AG04450 (cell line): ENCODE data around the gene PRKAG1. TPM values are rescaled to one million over a fixed set of nuclear protein-coding genes. Genes with fewer than 3 reads are reported as not detected.
A peak's percentile ranks its signal among the peaks of the same experiment; 100 is the strongest.

ENCODE experiments used
- CTCF ChIA-PET: fragments of 300-600, 350-600 bp; formaldehyde crosslinking; extraction: SDS; loops from one replicate; lab custom pipeline; 2022; ENCODE audit warnings: antibody characterized with exemption, inconsistent platforms; lab: Charles Lee
- POLR2A ChIA-PET: fragments of 350-600 bp; formaldehyde crosslinking; extraction: SDS; loops from one replicate; lab custom pipeline; 2021; ENCODE audit warnings: antibody characterized with exemption, inconsistent platforms; lab: Yijun Ruan, JAX
- DNase-seq: peaks from one replicate; pipeline ENCODE4 v3.0.0-alpha.2; 2011; ENCODE audit warnings: low read depth, low spot score
- H3K27ac ChIP-seq: one replicate; pipeline ENCODE4 v1.5.1; 2012; ENCODE audit warnings: low read depth, low read length, control low read depth
- H3K27me3 ChIP-seq: one replicate; pipeline ENCODE4 v1.6.0; 2012; ENCODE audit warnings: low read length; ENCODE audit not compliant: control insufficient read depth, insufficient read depth
- H3K4me3 ChIP-seq: 2 replicates; pipeline ENCODE4 v1.5.1; 2011; ENCODE audit warnings: mild to moderate bottlenecking, low read depth, low read length, control low read depth
- H3K9me3 ChIP-seq: 2 replicates; pipeline ENCODE4 v1.5.1; 2012; ENCODE audit warnings: low read length; ENCODE audit not compliant: control insufficient read depth, insufficient read depth
- polyA plus RNA-seq: library from polyadenylated mRNA; depleted of rRNA; stranded (reverse); fragments of >200 nt; gene quantifications from 2 replicates; pipeline ENCODE4 v1.2.3, GENCODE V29; 2011
- TF ChIP-seq, protein P1 (sequence below): IDR thresholded peaks from 2 replicates; pipeline ENCODE4 v1.5.1; 2011; ENCODE audit warnings: low read depth, low read length, control low read depth, inconsistent platforms

The PRKAG1 gene
- polyA plus RNA-seq, 1 experiment = 130 TPM

DNA sequence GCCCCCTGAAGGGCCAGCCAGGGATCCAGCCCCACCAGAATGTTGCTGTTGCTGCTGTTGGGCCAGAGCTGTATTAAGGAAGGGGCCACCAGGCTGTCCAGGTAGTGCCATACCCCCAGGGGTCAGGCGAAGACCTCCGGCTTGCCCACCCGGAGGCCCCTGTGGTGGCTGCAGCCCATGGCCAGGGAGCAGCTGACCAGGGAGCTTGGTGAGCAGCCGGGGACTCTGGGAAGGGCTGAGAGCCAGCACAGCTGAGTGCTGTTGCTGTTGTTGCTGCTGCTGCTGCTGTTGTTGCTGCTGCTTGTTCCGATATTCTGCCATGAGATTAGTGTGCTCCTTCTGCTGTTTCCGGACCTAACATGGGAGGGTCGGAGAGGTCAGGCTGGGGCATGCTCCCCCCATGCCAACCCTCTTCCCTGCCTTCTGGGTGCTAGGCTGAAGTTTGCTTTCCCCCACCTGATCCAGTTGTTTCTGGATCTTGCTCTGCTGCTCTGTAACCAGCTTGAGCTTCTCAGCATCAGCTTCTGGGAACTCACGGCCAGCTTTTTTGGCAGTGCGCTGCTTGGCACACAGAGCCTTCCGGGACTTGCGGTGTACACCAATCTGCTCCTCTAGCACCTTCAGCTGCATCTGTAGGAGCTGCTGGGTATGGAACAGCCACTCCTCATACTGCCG lies 15.2 kb upstream of the PRKAG1 start:
- peak overlapping the region; percentile 11 for H3K27ac ChIP-seq

DNA sequence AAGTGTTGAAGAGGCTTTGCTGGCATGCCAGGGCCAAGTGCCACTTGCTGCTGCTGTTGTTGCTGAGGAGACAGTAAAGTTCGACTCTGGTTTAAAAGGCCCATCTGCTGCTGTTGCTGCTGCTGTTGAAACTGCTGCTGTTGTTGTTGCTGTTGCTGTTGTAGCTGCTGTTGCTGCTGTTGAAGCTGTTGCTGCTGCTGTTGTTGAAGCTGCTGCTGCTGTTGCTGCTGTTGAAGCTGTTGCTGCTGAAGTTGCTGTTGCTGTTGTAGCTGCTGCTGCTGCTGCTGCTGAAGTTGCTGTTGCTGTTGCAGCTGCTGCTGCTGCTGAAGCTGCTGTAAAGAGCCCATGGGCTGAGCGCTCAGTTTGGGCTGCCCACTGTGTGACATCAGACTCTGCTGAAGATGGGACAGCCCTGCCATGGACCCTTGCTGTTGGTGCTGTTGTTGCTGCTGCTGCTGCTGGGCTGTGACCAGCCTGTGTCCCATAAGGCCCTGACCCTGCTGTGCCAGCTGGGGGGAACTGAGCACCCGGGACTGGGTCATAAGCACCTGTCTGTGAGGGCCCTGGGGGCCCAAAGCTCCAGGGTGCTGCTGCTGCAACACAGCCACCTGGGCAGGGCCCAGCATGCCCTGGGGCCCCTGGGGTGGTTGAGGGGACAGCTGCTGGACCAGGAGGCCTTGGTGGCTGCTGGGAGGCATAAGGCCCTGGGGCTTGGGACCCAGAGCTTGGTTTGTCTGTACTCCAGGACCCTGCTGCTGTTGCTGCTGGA lies 14.3 kb upstream of the PRKAG1 start:
- TF ChIP-seq, protein P1, sequence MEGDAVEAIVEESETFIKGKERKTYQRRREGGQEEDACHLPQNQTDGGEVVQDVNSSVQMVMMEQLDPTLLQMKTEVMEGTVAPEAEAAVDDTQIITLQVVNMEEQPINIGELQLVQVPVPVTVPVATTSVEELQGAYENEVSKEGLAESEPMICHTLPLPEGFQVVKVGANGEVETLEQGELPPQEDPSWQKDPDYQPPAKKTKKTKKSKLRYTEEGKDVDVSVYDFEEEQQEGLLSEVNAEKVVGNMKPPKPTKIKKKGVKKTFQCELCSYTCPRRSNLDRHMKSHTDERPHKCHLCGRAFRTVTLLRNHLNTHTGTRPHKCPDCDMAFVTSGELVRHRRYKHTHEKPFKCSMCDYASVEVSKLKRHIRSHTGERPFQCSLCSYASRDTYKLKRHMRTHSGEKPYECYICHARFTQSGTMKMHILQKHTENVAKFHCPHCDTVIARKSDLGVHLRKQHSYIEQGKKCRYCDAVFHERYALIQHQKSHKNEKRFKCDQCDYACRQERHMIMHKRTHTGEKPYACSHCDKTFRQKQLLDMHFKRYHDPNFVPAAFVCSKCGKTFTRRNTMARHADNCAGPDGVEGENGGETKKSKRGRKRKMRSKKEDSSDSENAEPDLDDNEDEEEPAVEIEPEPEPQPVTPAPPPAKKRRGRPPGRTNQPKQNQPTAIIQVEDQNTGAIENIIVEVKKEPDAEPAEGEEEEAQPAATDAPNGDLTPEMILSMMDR = no peak
- H3K27me3 ChIP-seq = no peaks in the 10 kb centered on the region

More for the DNA sequence above, 15.2 kb upstream of the PRKAG1 start:
- ChIA-PET CTCF (no interaction called here), POLR2A (interaction anchor here (0.6 to 0.8 kb wide), 2 partner anchors 14 to 31 kb away, joined by 4 read pairs; no protein-coding TSS in a partner anchor)
- H3K27me3 ChIP-seq = no peaks in the 10 kb centered on the region
- no peak overlapping the region for H3K4me3 ChIP-seq
- no peak for DNase-seq
- TF ChIP-seq, protein P1 = no peak
- no peaks in the 10 kb centered on the region; the same call in 1 of the 2 replicates for H3K9me3 ChIP-seq

DNA sequence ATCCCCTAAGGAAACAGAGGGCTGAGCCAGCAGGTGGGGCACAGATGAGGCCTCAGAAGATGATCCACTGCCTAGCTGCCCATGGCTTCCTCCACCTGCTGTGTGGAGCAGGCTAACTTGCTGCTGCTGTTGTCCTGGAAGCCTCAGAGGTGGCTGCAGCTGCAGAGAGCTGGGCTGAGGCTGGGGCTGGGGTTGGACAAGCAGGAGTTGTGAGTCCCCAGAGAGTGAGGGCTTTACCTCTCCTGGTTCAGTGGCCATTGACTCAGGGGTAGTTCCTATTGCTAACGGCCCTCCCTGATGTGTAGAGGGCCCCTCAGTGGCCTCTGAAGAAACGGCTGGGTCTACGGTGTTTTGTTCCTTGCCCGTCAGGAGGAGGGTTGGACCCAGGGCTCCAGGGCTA lies 13.7 kb upstream of the PRKAG1 start:
- ChIA-PET CTCF (no interaction called here), POLR2A (no interaction called here)
- no peak for DNase-seq
- no peak overlapping the region for H3K4me3 ChIP-seq
- no peaks in the 10 kb centered on the region for H3K27me3 ChIP-seq
- H3K27ac ChIP-seq = no peak overlapping the region
- H3K9me3 ChIP-seq = no peaks in the 10 kb centered on the region; the same call in 1 of the 2 replicates
- TF ChIP-seq, protein P1 = no peak

More for the DNA sequence above, 14.3 kb upstream of the PRKAG1 start:
- Histone ChIP-seq H3K4me3 (no peak overlapping the region), H3K27ac (no peak overlapping the region), H3K9me3 (no peaks in the 10 kb centered on the region; the same call in 1 of the 2 replicates)
- ChIA-PET POLR2A (interaction anchor here (0.8 kb wide), 1 partner anchor 13 kb away, joined by 4 read pairs; no protein-coding TSS in a partner anchor), CTCF (no interaction called here)
- DNase-seq = no peak

DNA sequence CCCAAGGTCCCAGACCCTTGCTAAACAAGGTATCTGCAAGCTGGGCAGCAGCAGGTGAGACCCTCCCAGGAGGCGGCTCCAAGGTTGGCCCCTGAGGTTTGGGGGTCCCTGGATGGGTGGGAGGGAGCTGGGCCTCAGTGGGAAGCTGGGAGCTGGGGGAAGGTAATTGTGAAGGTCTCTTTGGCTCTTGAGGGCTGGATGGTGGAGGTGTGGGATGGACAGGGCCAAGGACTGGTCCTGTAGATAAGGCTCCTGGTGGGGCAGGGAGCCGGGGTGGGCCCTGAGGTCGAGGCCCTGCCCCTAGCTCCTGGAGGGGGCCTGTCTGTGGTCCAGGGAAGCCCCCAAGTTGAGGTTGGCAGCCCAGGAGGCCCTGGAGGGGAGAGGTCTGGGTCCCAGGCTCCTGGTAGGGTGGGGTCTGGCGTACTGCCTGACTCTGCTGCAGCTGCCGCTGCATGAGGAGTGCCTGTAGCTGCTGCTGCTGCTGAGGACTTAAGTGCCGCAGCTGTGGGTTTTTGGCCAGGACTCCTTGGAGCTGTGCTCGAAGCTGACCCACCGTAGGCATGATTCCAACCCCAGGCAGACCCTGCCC lies 13.1 kb upstream of the PRKAG1 start:
- no peak for DNase-seq
- ChIA-PET POLR2A (no interaction called here), CTCF (interaction anchor here (1.5 to 3.1 kb wide), 2 partner anchors 11 to 12 kb away, joined by 3 to 11 read pairs; no protein-coding TSS in a partner anchor)

More for the DNA sequence above, 13.1 kb upstream of the PRKAG1 start:
- TF ChIP-seq, protein P1 = no peak
- H3K27me3 ChIP-seq = no peaks in the 10 kb centered on the region
- no peaks in the 10 kb centered on the region; the same call in 1 of the 2 replicates for H3K9me3 ChIP-seq
- no peak overlapping the region for H3K4me3 ChIP-seq
- H3K27ac ChIP-seq = no peak overlapping the region
